ENCODE results near the gene DESI2.

DNA sequence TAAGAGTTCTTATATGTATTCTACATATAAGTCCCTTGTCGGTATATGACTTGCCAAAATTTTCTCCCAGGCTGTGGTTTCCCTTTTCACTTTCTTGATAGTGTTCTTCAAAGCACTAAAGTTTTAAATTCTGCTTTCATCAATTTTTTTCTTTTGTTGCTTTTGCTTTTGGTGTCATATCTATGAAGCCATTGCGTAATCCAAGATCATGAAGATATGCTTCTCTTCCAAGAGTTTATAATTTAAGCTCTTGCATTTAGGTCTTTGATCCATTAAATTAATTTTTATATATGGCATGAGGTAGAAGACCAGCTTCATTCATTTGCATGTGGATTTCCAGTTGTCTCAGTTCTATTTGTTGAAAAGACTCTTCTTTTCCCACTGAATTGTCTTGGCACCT is 22.2 kb downstream of the DESI2 start:
- TF ChIP-seq, protein P1, sequence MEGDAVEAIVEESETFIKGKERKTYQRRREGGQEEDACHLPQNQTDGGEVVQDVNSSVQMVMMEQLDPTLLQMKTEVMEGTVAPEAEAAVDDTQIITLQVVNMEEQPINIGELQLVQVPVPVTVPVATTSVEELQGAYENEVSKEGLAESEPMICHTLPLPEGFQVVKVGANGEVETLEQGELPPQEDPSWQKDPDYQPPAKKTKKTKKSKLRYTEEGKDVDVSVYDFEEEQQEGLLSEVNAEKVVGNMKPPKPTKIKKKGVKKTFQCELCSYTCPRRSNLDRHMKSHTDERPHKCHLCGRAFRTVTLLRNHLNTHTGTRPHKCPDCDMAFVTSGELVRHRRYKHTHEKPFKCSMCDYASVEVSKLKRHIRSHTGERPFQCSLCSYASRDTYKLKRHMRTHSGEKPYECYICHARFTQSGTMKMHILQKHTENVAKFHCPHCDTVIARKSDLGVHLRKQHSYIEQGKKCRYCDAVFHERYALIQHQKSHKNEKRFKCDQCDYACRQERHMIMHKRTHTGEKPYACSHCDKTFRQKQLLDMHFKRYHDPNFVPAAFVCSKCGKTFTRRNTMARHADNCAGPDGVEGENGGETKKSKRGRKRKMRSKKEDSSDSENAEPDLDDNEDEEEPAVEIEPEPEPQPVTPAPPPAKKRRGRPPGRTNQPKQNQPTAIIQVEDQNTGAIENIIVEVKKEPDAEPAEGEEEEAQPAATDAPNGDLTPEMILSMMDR (IDR thresholded peaks at IDR 0.05 in 4 of 5, conservative IDR thresholded peaks at IDR 0.05 in 1 of 5) = no peak
- TF ChIP-seq POLR2A (IDR thresholded peaks at IDR 0.05) = no peak
